Measurements from ENCODE around the gene ANKS1A. TPM values are rescaled to one million over a fixed set of nuclear protein-coding genes. Genes with fewer than 3 reads are reported as not detected.

Gene ANKS1A
- total RNA-seq, 2 donors from 2014 or later: 20.5 to 68.4 TPM

DNA sequence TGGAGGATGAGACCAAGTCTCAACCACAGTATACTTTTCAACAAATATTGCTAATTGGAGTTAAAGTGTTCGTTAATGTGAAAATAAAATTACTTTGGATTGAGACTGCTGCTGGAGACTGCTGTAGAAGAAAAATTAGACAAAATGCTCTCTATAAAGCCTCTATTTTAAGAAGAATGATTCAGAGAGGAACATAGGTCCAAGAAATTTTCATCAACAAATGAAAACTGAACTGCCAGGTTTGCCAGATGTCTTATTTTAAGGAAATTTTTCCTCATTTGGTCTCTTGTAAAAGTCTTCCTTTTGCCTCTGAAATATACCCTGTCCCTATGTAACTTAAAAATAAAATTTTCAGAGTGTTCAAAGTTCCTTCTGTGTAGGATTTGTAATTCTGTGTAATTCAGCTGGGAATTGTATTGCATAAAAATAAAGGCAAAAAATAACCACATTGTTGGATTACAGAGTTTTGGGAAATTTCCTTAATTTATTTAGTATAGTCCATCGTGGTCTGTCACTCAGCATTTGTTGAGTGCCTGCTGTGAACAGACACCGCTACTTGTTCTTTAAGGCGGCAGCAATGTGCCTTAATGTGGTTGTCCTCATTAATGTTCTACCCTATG is 27.4 kb downstream of the ANKS1A start:
- H3K27ac ChIP-seq: peak overlapping the region in 1 of 2 donors; percentile 19
- no peak for DNase-seq (ENCODE audit: low spot score)
- no peaks in the 10 kb centered on the region for H3K9me3 ChIP-seq
- no peaks in the 10 kb centered on the region for H3K36me3 ChIP-seq
- H3K4me3 ChIP-seq: no peak overlapping the region
- TF ChIP-seq POLR2A (IDR thresholded peaks at IDR 0.05): no peak
- TF ChIP-seq, protein P1, sequence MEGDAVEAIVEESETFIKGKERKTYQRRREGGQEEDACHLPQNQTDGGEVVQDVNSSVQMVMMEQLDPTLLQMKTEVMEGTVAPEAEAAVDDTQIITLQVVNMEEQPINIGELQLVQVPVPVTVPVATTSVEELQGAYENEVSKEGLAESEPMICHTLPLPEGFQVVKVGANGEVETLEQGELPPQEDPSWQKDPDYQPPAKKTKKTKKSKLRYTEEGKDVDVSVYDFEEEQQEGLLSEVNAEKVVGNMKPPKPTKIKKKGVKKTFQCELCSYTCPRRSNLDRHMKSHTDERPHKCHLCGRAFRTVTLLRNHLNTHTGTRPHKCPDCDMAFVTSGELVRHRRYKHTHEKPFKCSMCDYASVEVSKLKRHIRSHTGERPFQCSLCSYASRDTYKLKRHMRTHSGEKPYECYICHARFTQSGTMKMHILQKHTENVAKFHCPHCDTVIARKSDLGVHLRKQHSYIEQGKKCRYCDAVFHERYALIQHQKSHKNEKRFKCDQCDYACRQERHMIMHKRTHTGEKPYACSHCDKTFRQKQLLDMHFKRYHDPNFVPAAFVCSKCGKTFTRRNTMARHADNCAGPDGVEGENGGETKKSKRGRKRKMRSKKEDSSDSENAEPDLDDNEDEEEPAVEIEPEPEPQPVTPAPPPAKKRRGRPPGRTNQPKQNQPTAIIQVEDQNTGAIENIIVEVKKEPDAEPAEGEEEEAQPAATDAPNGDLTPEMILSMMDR (IDR thresholded peaks at IDR 0.05): no peak
- TF ChIP-seq POLR2AphosphoS5 (IDR thresholded peaks at IDR 0.05): no peak
- H3K4me1 ChIP-seq (replicated peaks): no peaks in the 10 kb centered on the region
- 76% methylated on average over 4 of the region's 4 CpGs for WGBS
- intact Hi-C loops (cut with DNase I): no loop called here
- H3K27me3 ChIP-seq (replicated peaks; ENCODE audit: insufficient read depth): no peaks in the 10 kb centered on the region

DNA sequence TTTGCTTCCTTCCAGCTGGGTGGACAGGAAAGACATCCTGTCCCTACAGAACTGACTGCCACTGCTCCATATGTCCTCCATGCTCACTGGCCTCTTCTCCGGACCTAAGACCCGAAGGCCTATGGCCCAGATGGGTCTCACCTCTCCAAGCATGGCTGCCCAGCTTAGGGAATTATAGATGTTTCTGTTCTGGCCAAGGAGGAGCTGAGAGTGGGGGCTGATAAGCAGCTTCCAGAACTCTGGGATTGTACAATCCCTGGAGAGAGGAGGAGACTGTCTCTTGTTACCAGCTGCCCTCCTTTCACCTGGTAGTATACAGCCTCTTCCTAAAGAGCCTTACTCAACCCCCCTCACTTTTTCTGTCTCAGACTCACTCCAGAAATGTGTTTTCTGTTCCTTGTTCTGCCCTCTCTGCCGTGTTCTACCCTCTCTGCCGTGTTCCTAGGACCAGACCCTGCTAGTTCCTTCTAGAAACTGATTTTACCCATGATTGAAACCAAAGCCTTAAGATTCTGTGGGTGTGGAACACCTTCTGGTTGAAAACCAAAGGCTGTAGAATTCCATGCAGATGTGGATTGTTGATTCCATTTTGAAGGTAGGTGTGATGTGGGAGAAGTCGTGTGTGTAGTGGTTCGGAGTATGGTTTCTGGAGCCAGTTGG is 28.7 kb downstream of the ANKS1A start:
- no peak overlapping the region for H3K4me3 ChIP-seq
- H3K36me3 ChIP-seq: no peaks in the 10 kb centered on the region
- no peaks in the 10 kb centered on the region for H3K4me1 ChIP-seq (replicated peaks)
- WGBS: 86% methylated on average over 6 of the region's 6 CpGs
- DNase-seq (ENCODE audit: low spot score): no peak
- H3K9me3 ChIP-seq: no peaks in the 10 kb centered on the region
- H3K27me3 ChIP-seq (replicated peaks; ENCODE audit: insufficient read depth): no peaks in the 10 kb centered on the region
- TF ChIP-seq, protein P1 (IDR thresholded peaks at IDR 0.05): no peak
- H3K27ac ChIP-seq: no peak overlapping the region
- intact Hi-C loops (cut with DNase I): no loop called here

DNA sequence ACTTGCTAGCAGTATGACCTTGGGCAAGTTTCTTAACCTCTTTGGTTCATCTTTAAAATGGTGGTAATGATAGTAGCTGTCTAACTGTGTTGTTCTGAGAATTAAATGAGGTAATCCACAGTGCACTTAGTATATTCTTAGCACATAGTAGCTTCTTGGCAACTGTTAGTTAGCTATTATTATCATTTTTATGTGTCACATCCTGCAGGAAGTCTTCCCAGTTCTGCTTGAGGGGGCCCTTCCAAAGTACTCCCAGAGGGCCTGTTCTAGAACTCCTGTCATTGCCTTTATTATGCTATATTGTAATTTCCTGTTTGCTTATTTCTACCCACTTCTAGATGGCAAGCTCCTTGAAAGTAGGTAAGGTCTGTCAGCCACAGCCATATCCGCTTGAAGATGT is 30.6 kb downstream of the ANKS1A start:
- 100% methylated on average over 1 of the region's 1 CpG for WGBS
- Histone ChIP-seq H3K36me3 (no peaks in the 10 kb centered on the region), H3K4me3 (no peak overlapping the region), H3K9me3 (no peaks in the 10 kb centered on the region), H3K4me1 (replicated peaks) (no peaks in the 10 kb centered on the region), H3K27ac (no peak overlapping the region), H3K27me3 (replicated peaks; ENCODE audit: insufficient read depth) (no peaks in the 10 kb centered on the region)
- no peak for TF ChIP-seq POLR2AphosphoS5 (IDR thresholded peaks at IDR 0.05)
- TF ChIP-seq POLR2A (IDR thresholded peaks at IDR 0.05): no peak
- intact Hi-C loops (cut with DNase I): no loop called here
- DNase-seq (ENCODE audit: low spot score): no peak

GRCh38 chr6:34920097-34920496 is 31.0 kb downstream of the ANKS1A start:
- Histone ChIP-seq H3K4me3 (no peak overlapping the region), H3K4me1 (replicated peaks) (no peaks in the 10 kb centered on the region), H3K27ac (no peak overlapping the region), H3K9me3 (no peaks in the 10 kb centered on the region), H3K27me3 (replicated peaks; ENCODE audit: insufficient read depth) (no peaks in the 10 kb centered on the region), H3K36me3 (no peaks in the 10 kb centered on the region)
- intact Hi-C loops (cut with DNase I): no loop called here
- WGBS: 100% methylated on average over 4 of the region's 4 CpGs
- DNase-seq (ENCODE audit: low spot score): no peak
- TF ChIP-seq POLR2AphosphoS5 (IDR thresholded peaks at IDR 0.05) (no peak), POLR2A (IDR thresholded peaks at IDR 0.05) (no peak)
- TF ChIP-seq, protein P1 (IDR thresholded peaks at IDR 0.05): no peak

DNA sequence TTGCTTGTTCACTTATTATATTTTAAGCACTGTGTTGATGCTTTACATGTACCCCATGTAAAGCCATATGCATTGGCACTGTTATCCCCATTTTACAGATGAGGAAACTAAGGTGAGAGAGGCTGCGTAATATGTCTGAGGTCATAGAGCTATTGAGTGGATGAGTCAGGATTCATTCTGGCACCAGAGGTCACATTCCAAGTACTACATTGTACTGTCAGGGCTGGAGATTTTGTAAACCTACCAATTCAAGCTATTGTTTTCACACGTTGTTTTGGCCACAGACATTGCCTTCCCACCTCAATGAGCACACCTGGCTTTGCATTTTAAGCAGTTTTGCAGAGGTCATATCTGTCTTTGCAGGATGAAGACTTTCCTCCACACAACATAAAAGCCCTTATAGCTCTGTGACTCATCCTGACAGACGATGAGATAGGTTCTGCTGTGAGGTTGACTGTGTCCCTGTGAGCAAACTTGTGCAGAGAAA is 33.2 kb downstream of the ANKS1A start:
- H3K36me3 ChIP-seq: no peaks in the 10 kb centered on the region
- no peak for DNase-seq (ENCODE audit: low spot score)
- no peaks in the 10 kb centered on the region for H3K27me3 ChIP-seq (replicated peaks; ENCODE audit: insufficient read depth)
- no peaks in the 10 kb centered on the region for H3K4me1 ChIP-seq (replicated peaks)
- H3K27ac ChIP-seq: no peak overlapping the region
- H3K9me3 ChIP-seq: no peaks in the 10 kb centered on the region
- intact Hi-C loops (cut with DNase I): no loop called here
- TF ChIP-seq POLR2A (IDR thresholded peaks at IDR 0.05) (no peak), POLR2AphosphoS5 (IDR thresholded peaks at IDR 0.05) (no peak)
- TF ChIP-seq, protein P1 (IDR thresholded peaks at IDR 0.05): no peak
- 74% methylated on average over 3 of the region's 3 CpGs for WGBS
- H3K4me3 ChIP-seq: no peak overlapping the region
